ENCODE data around the gene MICU1.
"Not testable (repeated sequence)": the region's sequence is repeated elsewhere in the genome, so short reads cannot be mapped to it uniquely, and the experiment has no call there.

The MICU1 gene

DNA sequence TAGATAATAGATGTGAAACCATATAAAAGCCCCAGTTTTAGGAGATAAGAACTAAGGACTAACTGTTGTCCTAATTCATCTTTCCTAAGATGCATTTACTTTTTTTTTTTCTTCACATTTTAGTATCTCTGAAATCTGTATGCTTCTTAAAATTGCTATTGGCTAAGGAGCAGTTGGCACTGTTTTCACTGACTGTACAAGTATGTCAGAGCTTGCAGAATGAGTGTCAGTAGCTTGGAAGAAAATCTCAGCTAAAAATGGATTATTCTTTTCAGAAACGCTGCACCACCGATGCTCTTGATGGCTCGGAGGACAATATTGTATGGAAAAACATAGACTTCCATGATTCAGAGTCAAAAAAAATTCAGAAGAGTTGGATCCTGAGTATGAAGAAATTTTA, 180.0 kb downstream of the MICU1 start:
- DNase-seq (ENCODE audit: low read depth in 2 of 2) = no peak

DNA sequence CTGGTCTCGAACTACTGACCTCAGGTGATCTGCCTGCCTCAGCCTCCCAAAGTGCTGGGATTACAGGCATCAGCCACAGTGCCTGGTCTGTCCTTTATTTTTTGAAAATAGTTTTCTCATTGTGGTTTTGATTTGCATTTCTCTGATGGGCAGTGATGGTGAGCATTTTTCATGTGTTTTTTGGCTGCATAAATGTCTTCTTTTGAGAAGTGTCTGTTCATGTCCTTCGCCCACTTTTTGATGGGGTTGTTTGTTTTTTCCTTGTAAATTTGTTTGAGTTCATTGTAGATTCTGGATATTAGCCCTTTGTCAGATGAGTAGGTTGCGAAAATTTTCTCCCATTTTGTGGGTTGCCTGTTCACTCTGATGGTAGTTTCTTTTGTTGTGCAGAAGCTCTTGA, 182.9 kb downstream of the MICU1 start:
- DNase-seq (ENCODE audit: low read depth in 2 of 2) = not testable (repeated sequence)

DNA sequence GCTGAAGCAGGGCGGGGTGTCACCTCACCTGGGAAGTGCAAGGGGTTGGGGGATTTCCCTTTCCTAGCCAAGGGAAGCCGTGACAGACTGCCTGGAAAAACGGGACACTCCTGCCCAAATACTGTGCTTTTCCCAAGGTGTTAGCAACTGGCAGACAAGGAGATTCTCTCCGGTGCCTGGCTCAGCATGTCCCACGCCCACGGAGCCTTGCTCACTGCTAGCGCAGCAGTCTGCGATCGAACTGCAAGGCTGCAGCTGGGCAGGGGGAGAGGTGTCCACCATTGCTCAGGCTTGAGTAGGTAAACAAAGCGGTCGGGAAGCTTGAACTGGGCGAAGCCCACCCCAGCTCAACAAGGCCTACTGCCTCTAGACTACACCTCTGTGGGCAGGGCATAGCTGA, 190.3 kb downstream of the MICU1 start:
- no peak for DNase-seq (ENCODE audit: low read depth in 2 of 2)

DNA sequence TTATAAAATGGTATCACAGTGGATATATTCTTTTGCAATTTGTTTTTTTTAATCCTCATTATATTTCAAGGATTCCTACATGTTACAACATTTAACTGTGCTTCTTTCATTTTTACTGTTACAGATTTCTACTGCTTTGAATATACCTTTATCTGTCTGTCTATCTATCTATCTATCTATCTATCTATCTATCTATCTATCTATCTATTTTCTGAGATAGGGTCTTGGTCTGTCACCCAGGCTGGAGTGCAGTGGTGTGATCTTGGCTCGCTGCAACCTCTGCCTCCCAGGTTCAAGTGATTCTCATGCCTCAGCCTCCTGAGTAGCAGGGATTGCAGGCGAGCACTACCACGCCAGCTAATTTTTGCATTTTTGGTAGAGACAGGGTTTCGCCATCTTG, 194.9 kb downstream of the MICU1 start:
- DNase-seq (ENCODE audit: low read depth in 2 of 2) = not testable (repeated sequence)

DNA sequence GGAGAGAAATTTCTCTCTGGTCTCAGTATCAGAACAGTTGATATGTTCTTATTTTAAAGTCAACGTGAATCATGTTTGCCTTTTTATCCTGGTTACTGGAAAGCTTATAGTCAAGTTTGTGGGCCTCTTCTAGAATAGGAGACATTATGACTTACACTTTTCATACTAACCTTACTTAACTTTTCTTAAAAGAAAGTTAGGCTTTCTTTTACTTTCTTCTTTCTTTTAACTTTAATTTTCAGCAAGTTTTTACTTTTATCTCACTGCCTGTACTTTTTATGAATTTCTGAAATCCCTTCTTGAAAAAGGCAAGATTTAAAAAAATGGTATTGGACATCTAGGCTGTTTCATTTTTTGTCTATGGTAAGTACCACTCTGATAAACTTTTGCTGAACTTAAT, 195.9 kb downstream of the MICU1 start:
- no peak for DNase-seq (ENCODE audit: low read depth in 2 of 2)

DNA sequence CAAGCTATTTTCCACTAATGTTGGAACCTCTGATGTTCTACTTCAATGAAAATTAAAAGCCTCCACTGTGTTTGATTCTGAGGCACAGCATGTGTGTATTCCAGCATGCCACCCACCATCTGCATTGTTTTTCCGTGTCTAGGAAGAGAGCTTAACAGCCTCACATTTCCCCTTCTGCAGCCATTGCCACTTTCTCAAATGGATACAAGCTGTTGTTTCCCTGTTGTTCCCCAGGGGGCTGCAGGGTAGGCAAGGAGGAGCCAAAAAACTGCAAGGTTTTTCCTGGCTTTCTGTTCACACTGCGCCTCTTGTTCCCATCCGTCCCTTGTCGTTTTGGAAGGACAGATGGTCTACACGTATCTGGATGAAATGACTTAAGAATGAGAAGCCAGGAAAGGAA, 198.9 kb downstream of the MICU1 start:
- no peak for DNase-seq (ENCODE audit: low read depth in 2 of 2)

DNA sequence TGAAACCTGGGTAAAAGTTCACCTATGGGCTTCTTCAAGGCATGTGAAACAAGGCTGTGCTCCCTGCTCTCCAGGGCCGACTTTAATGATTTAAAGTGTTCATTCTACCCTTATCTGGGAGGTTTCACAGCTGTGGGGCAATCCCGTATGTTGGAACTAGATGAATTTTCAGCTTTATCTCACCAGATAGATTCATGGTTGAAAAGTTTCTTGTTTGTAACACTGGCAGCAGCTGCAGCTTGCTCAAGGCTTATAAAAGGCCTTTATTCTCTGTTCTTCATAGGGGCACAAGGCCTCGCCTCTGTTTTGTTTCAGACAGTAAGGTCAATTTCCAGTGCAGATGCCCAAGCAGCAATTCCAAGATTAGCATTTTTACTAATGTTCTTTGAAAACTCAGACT, 200.7 kb downstream of the MICU1 start:
- DNase-seq (ENCODE audit: low read depth in 2 of 2) = no peak

DNA sequence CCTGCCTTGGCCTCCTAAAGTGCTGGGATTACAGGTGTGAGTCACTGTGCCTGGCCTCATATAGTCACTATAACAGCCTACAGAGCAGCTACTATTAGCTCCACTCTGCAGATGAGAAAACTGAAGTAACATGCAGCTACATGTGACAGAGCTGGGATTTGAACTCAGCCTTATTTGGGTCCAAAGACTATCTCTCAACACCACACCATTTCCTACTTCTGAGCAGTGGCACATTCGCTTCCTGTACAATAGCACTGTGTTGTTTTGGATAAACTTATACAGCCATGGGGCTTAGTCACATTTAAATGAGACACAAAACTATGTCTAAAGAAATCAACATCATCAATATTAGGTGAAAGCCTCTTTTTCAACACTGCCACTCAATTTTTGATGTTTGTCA, 201.3 kb downstream of the MICU1 start:
- DNase-seq (ENCODE audit: low read depth in 2 of 2) = no peak

DNA sequence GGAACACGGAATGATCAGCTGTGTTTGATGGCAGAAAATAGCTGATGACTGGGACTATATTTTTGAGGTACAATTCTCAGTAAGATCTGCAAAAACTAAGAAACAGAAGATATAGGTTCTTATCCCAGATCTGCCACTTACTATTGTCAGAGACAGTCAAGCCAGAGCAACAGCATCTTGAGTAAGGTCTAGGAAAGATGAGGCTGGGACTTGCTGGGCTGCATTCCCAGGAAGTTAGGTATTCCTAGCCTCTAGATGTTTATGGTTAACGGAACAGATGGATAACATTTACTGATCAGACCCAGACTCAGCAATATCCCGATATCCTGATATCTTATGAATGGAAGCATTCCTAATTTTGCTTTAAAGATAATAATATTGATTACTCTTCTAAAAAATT, 202.5 kb downstream of the MICU1 start:
- DNase-seq (ENCODE audit: low read depth in 2 of 2) = no peak

DNA sequence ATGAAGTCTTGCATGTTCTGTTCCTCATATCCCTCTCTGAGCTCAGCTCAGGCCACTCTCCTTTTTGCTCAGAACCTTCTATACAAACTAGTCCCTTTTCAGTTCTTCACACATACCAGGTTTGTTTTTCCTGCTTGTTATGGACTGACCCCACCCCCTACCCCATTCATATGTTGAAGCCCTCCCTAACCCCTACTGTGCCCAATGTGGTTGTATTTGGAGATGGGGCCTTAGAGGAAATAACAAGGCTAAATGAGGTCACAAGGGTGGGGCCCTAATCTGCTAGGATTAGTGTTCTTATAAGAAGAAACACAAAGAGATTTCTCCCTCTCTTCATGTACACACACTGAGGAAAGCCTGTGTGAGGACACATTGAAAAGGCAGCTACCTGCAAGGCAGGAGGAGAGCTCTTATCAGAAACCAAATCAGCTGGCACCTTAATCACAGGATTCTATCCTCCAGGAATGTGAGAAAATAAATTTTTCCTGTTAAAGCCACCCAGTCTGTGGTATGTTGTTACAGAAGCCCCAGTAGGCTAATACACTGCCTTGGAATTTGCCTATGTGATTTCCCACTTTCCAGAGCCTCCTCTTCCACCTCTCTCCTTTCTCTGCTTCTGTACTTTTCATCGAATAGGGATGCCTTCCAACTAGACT, 203.9 kb downstream of the MICU1 start:
- DNase-seq (ENCODE audit: low read depth in 2 of 2) = no peak

DNA sequence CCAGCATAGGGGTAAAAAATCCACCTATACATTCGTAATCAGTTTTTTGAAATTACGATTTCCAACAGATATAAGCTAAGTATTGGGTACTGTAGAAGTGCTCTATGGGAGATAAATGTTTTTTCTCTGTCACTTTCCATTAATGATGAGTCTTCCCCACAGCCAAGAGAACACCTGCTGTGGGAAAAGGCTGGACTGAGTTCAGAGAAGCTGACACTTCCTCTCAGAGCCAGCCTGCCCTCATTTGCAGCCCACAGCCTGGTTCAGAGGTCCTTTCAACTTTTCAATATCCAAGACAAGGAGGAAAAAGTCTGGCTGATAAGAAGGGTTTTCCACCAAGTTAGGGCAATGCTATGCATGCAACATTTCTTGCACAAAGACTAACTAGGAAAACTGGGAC, 206.6 kb downstream of the MICU1 start:
- DNase-seq (ENCODE audit: low read depth in 2 of 2) = no peak

DNA sequence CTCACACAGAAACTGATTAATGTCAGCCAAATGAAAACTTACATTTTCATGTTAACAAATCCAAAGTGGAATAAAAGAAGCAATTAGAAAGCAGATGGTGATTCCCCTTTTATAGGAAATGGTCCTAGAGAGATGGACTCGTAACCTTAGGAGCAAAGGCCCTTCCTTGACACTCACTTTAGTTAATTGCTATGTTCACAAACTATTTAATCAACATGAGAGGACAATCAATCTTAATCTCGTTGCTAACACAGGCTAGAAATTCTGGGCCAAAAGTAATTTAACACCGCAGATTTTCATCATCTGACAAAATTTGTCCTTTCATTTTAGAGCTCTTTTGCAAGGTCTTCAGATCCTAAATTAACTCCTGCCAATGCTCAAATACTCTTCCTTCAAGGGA, 207.2 kb downstream of the MICU1 start:
- no peak for DNase-seq (ENCODE audit: low read depth in 2 of 2)

DNA sequence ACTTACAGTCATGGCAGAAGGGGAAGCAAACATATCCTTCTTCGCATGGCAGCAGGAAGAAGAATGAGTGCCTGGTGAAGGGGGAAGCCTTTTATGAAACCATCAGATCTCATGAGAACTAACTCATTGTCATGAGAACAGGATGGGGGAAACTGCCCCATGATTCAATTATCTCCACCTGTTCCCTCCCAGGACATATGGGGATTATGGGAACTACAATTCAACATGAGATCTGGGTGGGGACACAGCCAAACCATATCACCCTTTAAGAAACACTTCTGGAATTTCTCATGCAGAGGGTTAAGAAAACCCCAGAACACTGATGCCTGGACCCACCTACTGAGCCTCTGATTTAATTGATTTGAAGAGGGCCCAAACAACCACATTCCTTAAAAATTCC, 207.9 kb downstream of the MICU1 start:
- no peak for DNase-seq (ENCODE audit: low read depth in 2 of 2)

DNA sequence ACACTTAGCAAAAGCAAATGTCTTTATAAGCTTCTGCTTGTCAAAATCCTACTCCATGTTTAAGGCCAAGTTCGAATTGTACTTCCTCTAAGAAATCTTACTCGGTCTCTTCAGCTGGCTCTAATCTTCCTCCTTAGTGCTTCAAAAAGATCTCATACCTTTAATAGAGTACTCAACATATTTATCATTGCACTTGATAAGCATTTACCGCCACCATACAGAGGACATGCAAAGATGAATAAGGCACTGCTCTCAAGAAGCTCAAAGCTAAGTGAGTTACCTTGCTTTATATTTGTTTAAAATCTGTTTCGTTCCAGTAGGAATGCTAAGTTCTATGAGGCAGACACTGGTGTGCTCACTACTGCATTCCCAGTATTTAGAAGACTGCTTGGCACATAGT, 209.2 kb downstream of the MICU1 start:
- no peak for DNase-seq (ENCODE audit: low read depth in 2 of 2)

DNA sequence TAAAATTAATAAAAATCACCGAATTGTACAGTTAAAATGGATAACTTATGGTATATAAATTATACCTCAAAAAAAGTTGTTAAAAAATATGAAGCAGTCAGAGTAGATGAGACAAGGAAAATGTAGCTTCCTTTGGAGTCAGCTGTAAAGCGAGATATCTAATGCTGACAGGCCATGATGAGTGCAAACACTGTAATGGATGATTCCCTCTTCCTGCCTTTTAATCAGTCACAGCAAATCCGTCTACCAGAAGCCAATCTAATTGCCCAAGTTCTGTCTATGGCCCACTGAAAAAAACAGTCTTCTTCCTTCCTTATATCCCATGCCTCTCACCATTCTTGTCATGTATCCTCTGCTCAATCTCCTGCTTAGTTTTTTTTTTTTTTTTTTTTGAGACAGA, 211.2 kb downstream of the MICU1 start:
- DNase-seq (ENCODE audit: low read depth in 2 of 2) = no peak

DNA sequence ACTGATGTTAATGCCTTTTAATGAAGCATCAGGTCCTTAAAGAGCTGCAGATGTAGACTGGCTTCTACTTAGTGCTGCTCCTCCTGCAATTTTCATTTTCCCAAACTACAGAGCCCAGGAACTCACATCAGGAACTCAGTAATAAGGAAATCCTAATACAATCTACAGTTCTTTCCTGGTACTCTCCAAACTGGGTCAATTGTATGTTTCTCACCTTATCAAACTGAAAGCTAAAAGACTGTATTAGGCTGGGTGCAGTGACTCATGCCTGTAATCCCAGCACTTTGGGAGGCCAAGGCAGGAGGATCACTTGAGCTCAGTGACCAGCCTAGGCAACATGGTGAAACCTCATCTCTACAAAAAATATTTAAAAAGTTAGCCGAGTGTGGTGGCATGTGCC, 216.7 kb downstream of the MICU1 start:
- no peak for DNase-seq (ENCODE audit: low read depth in 2 of 2)

DNA sequence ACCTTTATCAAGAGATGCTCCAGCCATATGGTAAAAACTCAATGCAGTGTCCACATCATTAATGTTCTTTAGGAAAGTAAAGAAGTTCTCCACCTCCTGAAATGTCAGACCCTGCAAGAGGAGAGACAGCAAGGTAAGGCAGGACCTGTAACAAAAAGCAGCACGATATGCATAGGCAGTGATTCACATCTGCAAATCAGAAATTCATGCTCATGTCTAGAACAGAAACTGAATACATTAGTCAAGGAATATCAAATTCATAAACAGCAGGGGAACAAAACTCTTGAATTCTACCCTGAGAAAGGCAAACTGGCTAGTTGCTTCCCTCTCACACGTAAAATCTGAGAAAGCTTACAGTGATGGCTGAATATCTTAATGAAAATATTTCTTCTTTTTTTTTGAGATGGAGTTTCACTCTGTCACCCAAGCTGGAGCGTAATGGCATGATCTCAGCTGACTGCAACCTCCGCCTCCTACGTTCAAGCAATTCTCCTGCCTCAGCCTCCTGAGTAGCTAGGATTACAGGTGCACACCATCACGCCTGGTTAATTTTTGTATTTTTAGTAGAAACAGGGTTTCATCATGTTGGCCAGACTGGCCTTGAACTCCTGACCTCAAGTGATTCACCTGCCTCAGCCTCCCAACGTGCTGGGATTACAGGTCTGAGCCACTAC, 217.8 kb downstream of the MICU1 start:
- DNase-seq (ENCODE audit: low read depth in 2 of 2) = no peak

DNA sequence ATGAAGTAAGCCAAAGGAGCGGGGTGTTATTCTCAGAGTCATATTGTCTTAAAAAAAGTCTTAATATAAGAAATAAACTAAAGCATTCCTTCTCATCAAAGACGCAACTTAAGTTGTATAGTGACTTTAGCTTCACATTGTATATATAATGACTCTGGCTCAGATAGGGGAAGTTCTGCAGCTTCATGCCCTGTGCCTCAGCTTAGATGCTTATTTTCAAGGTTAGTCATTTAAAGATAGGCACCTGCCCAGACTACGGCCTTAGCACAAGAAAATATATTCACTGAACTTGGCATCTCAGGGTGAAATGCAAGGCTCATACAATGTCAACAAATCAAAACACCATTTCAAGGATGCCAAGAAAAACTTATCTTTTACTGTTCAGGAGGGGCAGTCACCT, 218.4 kb downstream of the MICU1 start:
- no peak for DNase-seq (ENCODE audit: low read depth in 2 of 2)

DNA sequence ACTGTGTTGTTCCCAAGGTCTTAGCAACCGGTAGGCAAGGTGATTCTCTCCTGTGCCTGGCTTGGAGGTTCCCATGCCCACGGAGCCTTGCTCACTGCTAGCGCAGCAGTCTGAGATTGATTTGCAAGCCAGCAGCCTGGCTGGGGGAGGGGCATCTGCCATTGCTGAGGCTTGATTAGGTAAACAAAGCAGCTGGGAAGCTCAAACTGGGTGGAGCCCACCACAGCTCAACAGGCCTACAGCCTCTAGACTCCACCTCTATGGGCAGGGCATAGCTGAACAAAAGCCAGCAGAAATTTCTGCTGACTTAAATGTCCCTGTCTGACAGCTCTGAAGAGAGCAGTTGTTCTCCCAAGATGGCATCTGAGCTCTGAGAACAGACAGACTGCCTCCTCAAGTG, 230.3 kb downstream of the MICU1 start:
- not testable (repeated sequence) for DNase-seq (ENCODE audit: low read depth in 2 of 2)

DNA sequence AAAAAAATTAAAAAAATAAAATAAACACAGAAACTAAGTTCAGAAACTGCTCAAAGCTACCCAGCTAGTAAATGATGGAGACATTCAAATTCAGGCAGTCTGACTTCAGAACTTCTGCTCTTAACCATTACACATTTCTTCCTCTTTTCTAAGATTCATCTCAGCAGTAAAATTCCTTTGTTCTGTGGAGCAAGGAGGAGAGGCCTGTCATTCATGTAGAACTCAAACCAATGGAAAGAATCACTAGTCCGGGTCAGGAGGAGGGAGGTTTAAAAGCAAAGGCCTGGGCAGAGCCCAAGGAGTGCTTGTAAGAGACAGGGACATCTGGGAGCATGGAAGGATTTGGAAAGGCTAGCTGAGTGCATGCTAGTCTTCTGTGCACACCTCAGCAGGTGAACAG, 233.3 kb downstream of the MICU1 start:
- no peak for DNase-seq (ENCODE audit: low read depth in 2 of 2)

DNA sequence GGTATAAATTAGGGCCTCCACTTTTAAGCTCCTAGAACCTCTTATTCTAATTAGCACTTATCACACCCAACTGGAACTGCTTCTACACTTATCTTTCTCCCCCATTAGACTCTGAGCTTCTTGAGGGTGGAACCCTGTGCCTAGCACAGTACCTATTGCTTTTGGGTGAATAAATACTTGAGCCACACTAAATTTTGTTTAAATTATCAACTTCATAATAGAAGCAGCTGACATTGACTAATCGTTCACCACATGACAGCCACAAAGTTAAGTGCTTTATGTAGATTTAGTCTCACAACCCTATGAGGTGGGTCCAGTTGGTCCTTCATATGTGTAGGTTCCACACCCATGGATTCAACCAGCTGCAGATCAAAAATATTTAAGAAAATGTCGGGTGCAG, 235.1 kb downstream of the MICU1 start:
- no peak for DNase-seq (ENCODE audit: low read depth in 2 of 2)

DNA sequence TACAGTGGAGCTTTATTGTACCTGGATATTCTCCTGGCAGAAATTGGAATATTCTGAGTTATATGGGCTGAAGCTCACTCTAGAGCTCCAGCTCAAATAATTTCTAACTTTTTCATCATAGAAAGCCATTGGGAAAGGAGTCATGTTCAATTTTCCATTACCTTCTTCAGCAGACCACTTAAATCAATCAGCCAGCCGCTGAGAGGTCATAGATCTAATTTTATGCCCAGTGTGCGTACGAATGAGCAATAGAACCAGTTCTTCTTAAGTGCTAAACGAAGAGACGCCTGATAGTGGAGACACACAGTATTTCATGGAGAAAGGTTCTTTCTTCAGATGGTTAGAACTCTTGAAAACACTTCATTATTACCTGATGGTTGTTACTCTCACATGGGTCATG, 236.2 kb downstream of the MICU1 start:
- DNase-seq (ENCODE audit: low read depth in 2 of 2) = no peak

DNA sequence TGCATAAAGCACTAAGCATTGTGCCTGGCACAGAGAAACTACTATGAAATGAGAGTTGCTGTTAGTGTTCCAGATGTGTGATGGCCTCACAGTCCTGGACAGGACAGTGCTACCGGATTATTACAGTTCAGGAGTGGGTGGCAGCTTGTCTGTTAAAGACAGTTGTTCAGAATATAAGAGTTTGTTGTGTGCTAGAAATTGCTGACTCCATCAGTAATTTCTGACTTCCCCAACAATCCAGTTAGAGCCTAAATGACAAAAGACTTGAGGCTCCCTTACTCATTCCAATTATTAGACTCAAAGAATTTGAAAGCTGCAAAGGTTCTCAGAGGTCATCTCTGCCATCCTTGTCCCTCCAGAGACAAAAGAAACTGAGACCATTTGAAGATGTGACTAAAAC, 236.9 kb downstream of the MICU1 start:
- DNase-seq (ENCODE audit: low read depth in 2 of 2) = no peak

DNA sequence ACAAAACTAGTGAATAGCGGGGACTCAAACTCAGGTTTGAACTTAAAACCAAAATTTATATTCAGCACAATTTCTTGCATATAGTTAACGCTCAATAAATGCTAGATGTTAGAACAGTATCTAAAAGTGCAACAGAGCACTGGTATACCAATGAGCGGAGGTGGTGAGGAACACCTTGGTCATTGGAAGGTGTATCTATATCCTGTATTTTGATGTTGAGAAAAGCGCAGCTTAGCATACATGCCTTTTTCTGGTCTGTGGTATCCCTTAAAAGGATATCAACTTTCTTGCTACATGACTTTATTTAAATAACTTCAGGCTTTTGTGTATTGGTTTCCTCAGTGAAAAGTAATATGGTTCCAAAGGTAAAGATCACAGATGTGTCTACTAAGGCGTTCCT, 237.8 kb downstream of the MICU1 start:
- DNase-seq (ENCODE audit: low read depth in 2 of 2) = no peak
